Astrocyte (in vitro differentiated cells and primary cell): Measurements from ENCODE around the gene CDC26. TPM values are rescaled to one million over a fixed set of nuclear protein-coding genes. Genes with fewer than 3 reads are reported as not detected.

Experiments
- DNase-seq: peaks from one replicate; pipeline ENCODE4 v3.0.0-alpha.2; 2010; ENCODE audit warnings: low read depth
- FAIRE-seq: peaks from 2 replicates; lab custom pipeline; 2011; peaks lifted over from hg19 to GRCh38; lab: Jason Lieb, UNC
- H2AFZ ChIP-seq: 2 replicates; pipeline ENCODE4 v1.6.0; 2012; ENCODE audit warnings: low read depth, low read length, inconsistent platforms
- H3K27ac ChIP-seq: 2 replicates; pipeline ENCODE4 v1.5.1; 2011; ENCODE audit warnings: low read depth, low read length, inconsistent platforms
- H3K27me3 ChIP-seq: 2 replicates; pipeline ENCODE4 v1.6.0; 2011; ENCODE audit warnings: low read length, inconsistent platforms; ENCODE audit not compliant: insufficient read depth
- H3K36me3 ChIP-seq: 2 replicates; pipeline ENCODE4 v1.5.1; 2011; ENCODE audit warnings: low read length, inconsistent platforms; ENCODE audit not compliant: insufficient read depth
- H3K4me1 ChIP-seq: 2 replicates; pipeline ENCODE4 v1.5.1; 2011; ENCODE audit warnings: low read length, inconsistent platforms; ENCODE audit not compliant: insufficient read depth
- H3K4me2 ChIP-seq: 2 replicates; pipeline ENCODE4 v1.6.0; 2012; ENCODE audit warnings: low read length, inconsistent platforms
- H3K4me3 ChIP-seq: 2 replicates; pipeline ENCODE4 v1.5.1; 2011; ENCODE audit warnings: low read depth, mild to moderate bottlenecking, low read length, inconsistent platforms; ENCODE audit not compliant: insufficient read depth
- H3K79me2 ChIP-seq: 2 replicates; pipeline ENCODE4 v1.6.0; 2012; ENCODE audit warnings: mild to moderate bottlenecking, low read length, inconsistent platforms; ENCODE audit not compliant: insufficient read depth
- H3K9ac ChIP-seq: 2 replicates; pipeline ENCODE4 v1.6.0; 2012; ENCODE audit warnings: mild to moderate bottlenecking, low read length, inconsistent platforms
- H3K9me3 ChIP-seq: 2 replicates; pipeline ENCODE4 v1.5.1; 2012; ENCODE audit warnings: low read depth, mild to moderate bottlenecking, low read length, inconsistent platforms; ENCODE audit not compliant: insufficient read depth
- H4K20me1 ChIP-seq: 2 replicates; pipeline ENCODE4 v1.6.0; 2012; ENCODE audit warnings: low read length, inconsistent platforms; ENCODE audit not compliant: insufficient read depth
- H3K27ac Mint-ChIP-seq: one replicate; pipeline ENCODE4 v1.8.0; 2021; ENCODE audit warnings: mild to moderate bottlenecking, mixed read lengths; ENCODE audit not compliant: unreplicated experiment
- H3K27me3 Mint-ChIP-seq: one replicate; pipeline ENCODE4 v1.8.0; 2021; ENCODE audit warnings: low read depth, mixed read lengths; ENCODE audit not compliant: unreplicated experiment
- H3K36me3 Mint-ChIP-seq: one replicate; pipeline ENCODE4 v1.8.0; 2021; ENCODE audit warnings: low read depth, mixed read lengths; ENCODE audit not compliant: unreplicated experiment
- H3K4me1 Mint-ChIP-seq: one replicate; pipeline ENCODE4 v1.8.0; 2021; ENCODE audit warnings: low read depth, mixed read lengths; ENCODE audit not compliant: unreplicated experiment
- H3K4me3 Mint-ChIP-seq: one replicate; pipeline ENCODE4 v1.8.0; 2021; ENCODE audit warnings: mild to moderate bottlenecking, moderate library complexity, mixed read lengths; ENCODE audit not compliant: unreplicated experiment
- H3K9me3 Mint-ChIP-seq: one replicate; pipeline ENCODE4 v1.8.0; 2021; ENCODE audit warnings: mild to moderate bottlenecking, mixed read lengths; ENCODE audit not compliant: unreplicated experiment
- EZH2 ChIP-seq: IDR thresholded peaks from 2 replicates; pipeline ENCODE4 v1.6.1; 2012; ENCODE audit warnings: mild to moderate bottlenecking, low read length, inconsistent platforms; ENCODE audit not compliant: insufficient read depth
- total RNA-seq: library from RNA; stranded (reverse); gene quantifications from 2 replicates; pipeline ENCODE4 v1.2.1, GENCODE V29; 2021
- TF ChIP-seq, protein P1 (sequence below): IDR thresholded peaks from 2 replicates; pipeline ENCODE4 v1.5.1; 2011; ENCODE audit warnings: low read depth, mild to moderate bottlenecking, inconsistent platforms, low read length, moderate library complexity; ENCODE audit not compliant: insufficient read depth

Gene CDC26
- total RNA-seq, 1 donor from 2014 or later: 23.9 TPM

DNA sequence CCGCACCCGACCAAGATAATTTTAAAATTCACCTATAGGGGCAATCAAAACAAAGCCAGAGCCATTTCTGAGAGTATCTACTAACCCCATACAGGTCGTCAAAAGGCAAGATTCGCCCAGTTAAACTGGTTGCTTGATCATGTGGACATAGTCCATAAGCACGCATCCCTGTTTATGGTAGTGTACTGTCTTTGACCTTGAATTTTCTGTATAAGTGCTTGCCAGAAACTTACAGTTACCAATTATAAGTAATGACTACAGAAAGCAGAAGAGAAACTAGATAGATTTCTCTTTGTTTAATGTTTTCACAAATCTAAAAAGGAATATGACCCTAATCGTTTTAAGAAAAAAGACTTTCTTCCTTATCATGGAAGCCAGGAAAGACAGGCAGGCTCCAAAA is 28.4 kb downstream of the CDC26 start:
- Histone ChIP-seq H3K4me3 (no peak overlapping the region), H3K9me3 (no peaks in the 10 kb centered on the region), H3K4me1 (no peaks in the 10 kb centered on the region), H4K20me1 (peaks cover 15% of the 10 kb centered on the region), H3K4me2 (no peak overlapping the region), H2AFZ (no peak overlapping the region), H3K27me3 (no peaks in the 10 kb centered on the region), H3K36me3 (no peaks in the 10 kb centered on the region), H3K27ac (no peak overlapping the region), H3K79me2 (peaks cover 9% of the 10 kb centered on the region), H3K9ac (no peak overlapping the region)
- TF ChIP-seq EZH2: no peak
- TF ChIP-seq, protein P1, sequence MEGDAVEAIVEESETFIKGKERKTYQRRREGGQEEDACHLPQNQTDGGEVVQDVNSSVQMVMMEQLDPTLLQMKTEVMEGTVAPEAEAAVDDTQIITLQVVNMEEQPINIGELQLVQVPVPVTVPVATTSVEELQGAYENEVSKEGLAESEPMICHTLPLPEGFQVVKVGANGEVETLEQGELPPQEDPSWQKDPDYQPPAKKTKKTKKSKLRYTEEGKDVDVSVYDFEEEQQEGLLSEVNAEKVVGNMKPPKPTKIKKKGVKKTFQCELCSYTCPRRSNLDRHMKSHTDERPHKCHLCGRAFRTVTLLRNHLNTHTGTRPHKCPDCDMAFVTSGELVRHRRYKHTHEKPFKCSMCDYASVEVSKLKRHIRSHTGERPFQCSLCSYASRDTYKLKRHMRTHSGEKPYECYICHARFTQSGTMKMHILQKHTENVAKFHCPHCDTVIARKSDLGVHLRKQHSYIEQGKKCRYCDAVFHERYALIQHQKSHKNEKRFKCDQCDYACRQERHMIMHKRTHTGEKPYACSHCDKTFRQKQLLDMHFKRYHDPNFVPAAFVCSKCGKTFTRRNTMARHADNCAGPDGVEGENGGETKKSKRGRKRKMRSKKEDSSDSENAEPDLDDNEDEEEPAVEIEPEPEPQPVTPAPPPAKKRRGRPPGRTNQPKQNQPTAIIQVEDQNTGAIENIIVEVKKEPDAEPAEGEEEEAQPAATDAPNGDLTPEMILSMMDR: no peak
- peaks cover 8% of the 10 kb centered on the region for H3K36me3 Mint-ChIP-seq
- DNase-seq (no peak), FAIRE-seq (no peak)
- no peaks in the 10 kb centered on the region for H3K4me1 Mint-ChIP-seq
- no peaks in the 10 kb centered on the region for H3K27me3 Mint-ChIP-seq
- no peak overlapping the region for H3K27ac Mint-ChIP-seq
- no peak overlapping the region for H3K4me3 Mint-ChIP-seq
- H3K9me3 Mint-ChIP-seq: peaks cover 3% of the 10 kb centered on the region

DNA sequence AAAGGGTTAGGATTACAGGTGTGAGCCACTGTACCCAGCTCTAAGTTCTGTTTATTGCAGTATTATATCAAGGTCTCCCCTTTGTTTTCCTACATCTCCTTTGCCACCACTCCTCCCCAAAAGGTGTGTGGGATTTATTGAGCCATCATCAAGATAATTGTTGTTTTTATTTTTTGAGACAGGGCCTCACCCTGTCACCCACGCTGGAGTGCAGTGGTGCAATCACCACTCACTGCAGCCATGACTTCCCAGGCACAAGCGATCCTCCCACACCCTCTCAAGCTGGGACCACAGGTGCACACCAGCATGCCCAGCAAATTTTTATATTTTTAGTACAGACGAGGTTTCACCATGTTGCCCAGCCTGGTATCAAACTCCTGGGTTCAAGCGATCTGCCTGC is 29.5 kb downstream of the CDC26 start:
- FAIRE-seq (no peak), DNase-seq (no peak)
- TF ChIP-seq, protein P1: no peak
- TF ChIP-seq EZH2: no peak
- Mint-ChIP-seq H3K36me3 (peaks cover 8% of the 10 kb centered on the region), H3K4me1 (no peaks in the 10 kb centered on the region), H3K27ac (no peak overlapping the region), H3K4me3 (no peak overlapping the region), H3K27me3 (no peaks in the 10 kb centered on the region), H3K9me3 (peaks cover 3% of the 10 kb centered on the region)
- H3K36me3 ChIP-seq: no peaks in the 10 kb centered on the region
- H3K4me1 ChIP-seq: no peaks in the 10 kb centered on the region
- H3K27me3 ChIP-seq: no peaks in the 10 kb centered on the region
- H3K4me3 ChIP-seq: no peak overlapping the region
- no peak overlapping the region for H2AFZ ChIP-seq
- peaks cover 15% of the 10 kb centered on the region for H4K20me1 ChIP-seq
- H3K9me3 ChIP-seq: no peaks in the 10 kb centered on the region
- no peak overlapping the region for H3K9ac ChIP-seq
- H3K4me2 ChIP-seq: no peak overlapping the region
- H3K79me2 ChIP-seq: peaks cover 9% of the 10 kb centered on the region
- H3K27ac ChIP-seq: no peak overlapping the region

DNA sequence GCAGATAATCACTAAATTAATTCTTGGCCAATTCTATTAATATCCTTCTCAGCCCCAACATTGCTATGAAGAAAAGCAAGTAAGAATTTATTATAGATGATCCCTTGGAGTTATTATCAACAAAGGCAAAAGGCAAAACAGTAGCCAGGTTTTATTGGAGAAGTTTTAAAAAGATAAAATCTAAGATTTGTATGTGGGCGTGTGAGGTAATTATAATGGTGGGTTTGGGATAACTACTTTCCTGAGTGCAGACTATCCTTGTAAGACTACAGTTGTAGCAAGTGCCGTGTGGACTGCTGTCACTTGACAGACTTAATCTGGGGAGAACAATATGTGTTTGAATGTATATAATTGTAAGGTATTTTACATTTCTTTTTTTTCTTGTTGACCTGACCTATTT is 30.8 kb downstream of the CDC26 start:
- Histone ChIP-seq H3K9ac (no peak overlapping the region), H3K4me3 (no peak overlapping the region), H3K27ac (no peak overlapping the region), H3K4me2 (no peak overlapping the region), H2AFZ (no peak overlapping the region), H3K9me3 (no peaks in the 10 kb centered on the region), H3K4me1 (no peaks in the 10 kb centered on the region), H3K36me3 (peaks cover 2% of the 10 kb centered on the region), H4K20me1 (peaks cover 15% of the 10 kb centered on the region), H3K79me2 (peaks cover 9% of the 10 kb centered on the region), H3K27me3 (no peaks in the 10 kb centered on the region)
- FAIRE-seq (no peak), DNase-seq (no peak)
- Mint-ChIP-seq H3K27me3 (no peaks in the 10 kb centered on the region), H3K4me3 (no peak overlapping the region), H3K36me3 (peaks cover 5% of the 10 kb centered on the region), H3K9me3 (no peaks in the 10 kb centered on the region), H3K27ac (no peak overlapping the region), H3K4me1 (no peaks in the 10 kb centered on the region)
- TF ChIP-seq EZH2: no peak
- TF ChIP-seq, protein P1: no peak
